ENCODE measurements around the gene ISOC2.
"Not testable (repeated sequence)": the region's sequence is repeated elsewhere in the genome, so short reads cannot be mapped to it uniquely, and the experiment has no call there.

The ISOC2 gene

GRCh38 chr19:55497763-55498162 lies 36.3 kb upstream of the ISOC2 start:
- DNase-seq (ENCODE audit: low read depth, low spot score), result no peak
- H3K36me3 ChIP-seq (ENCODE audit: control insufficient read depth, insufficient read depth, low read length), result no peaks in the 10 kb centered on the region
- no peaks in the 10 kb centered on the region; the same call in 1 of the 2 replicates for H3K27me3 ChIP-seq (ENCODE audit: control insufficient read depth, insufficient read depth, low read length)
- WGBS (ENCODE audit: insufficient coverage, insufficient read length), result no CpG with 5 or more reads among the region's 13 CpGs
- H3K4me3 ChIP-seq (ENCODE audit: low read length), result no peak overlapping the region
- no peaks in the 10 kb centered on the region; the same call in 1 of the 2 replicates for H3K4me1 ChIP-seq (ENCODE audit: control insufficient read depth, insufficient read depth, low read length)
- H3K27ac ChIP-seq (ENCODE audit: low read length), result no peak overlapping the region
- no peaks in the 10 kb centered on the region for H3K9me3 ChIP-seq (ENCODE audit: control insufficient read depth, insufficient read depth, low read length)

GRCh38 chr19:55496820-55497219 lies 35.4 kb upstream of the ISOC2 start:
- not testable (repeated sequence) for DNase-seq (ENCODE audit: low read depth, low spot score); H3K4me1 ChIP-seq (ENCODE audit: control insufficient read depth, insufficient read depth, low read length); H3K27me3 ChIP-seq (ENCODE audit: control insufficient read depth, insufficient read depth, low read length); H3K27ac ChIP-seq (ENCODE audit: low read length); H3K4me3 ChIP-seq (ENCODE audit: low read length); H3K9me3 ChIP-seq (ENCODE audit: control insufficient read depth, insufficient read depth, low read length); H3K36me3 ChIP-seq (ENCODE audit: control insufficient read depth, insufficient read depth, low read length)
- WGBS (ENCODE audit: insufficient coverage, insufficient read length), result no CpG with 5 or more reads among the region's 10 CpGs

GRCh38 chr19:55495646-55496349 lies 34.4 kb upstream of the ISOC2 start:
- no peaks in the 10 kb centered on the region for H3K9me3 ChIP-seq (ENCODE audit: control insufficient read depth, insufficient read depth, low read length)
- WGBS (ENCODE audit: insufficient coverage, insufficient read length), result no CpG with 5 or more reads among the region's 11 CpGs
- no peaks in the 10 kb centered on the region for H3K36me3 ChIP-seq (ENCODE audit: control insufficient read depth, insufficient read depth, low read length)
- no peak for DNase-seq (ENCODE audit: low read depth, low spot score)
- no peak overlapping the region for H3K27ac ChIP-seq (ENCODE audit: low read length)
- H3K4me1 ChIP-seq (ENCODE audit: control insufficient read depth, insufficient read depth, low read length), result no peaks in the 10 kb centered on the region; the same call in 1 of the 2 replicates
- H3K27me3 ChIP-seq (ENCODE audit: control insufficient read depth, insufficient read depth, low read length), result no peaks in the 10 kb centered on the region
- H3K4me3 ChIP-seq (ENCODE audit: low read length), result no peak overlapping the region

- peaks cover 5% of the 10 kb centered on the region for H3K4me1 ChIP-seq (ENCODE audit: control insufficient read depth, insufficient read depth, low read length)
- WGBS (ENCODE audit: insufficient coverage, insufficient read length), result no CpG with 5 or more reads among the region's 22 CpGs
Observed at GRCh38 chr19:55494172-55494761, 32.8 kb upstream of the ISOC2 start.

GRCh38 chr19:55493645-55494171 lies 32.3 kb upstream of the ISOC2 start:
- WGBS (ENCODE audit: insufficient coverage, insufficient read length), result no CpG with 5 or more reads among the region's 38 CpGs
- DNase-seq (ENCODE audit: low read depth, low spot score), result no peak
- Histone ChIP-seq H3K9me3 (ENCODE audit: control insufficient read depth, insufficient read depth, low read length) (no peaks in the 10 kb centered on the region), H3K36me3 (ENCODE audit: control insufficient read depth, insufficient read depth, low read length) (no peaks in the 10 kb centered on the region; the same call in 1 of the 2 replicates), H3K4me1 (ENCODE audit: control insufficient read depth, insufficient read depth, low read length) (peaks cover 7% of the 10 kb centered on the region), H3K4me3 (ENCODE audit: low read length) (no peak overlapping the region), H3K27me3 (ENCODE audit: control insufficient read depth, insufficient read depth, low read length) (no peaks in the 10 kb centered on the region), H3K27ac (ENCODE audit: low read length) (no peak overlapping the region)

More at GRCh38 chr19:55494172-55494761, 32.8 kb upstream of the ISOC2 start:
- Histone ChIP-seq H3K27me3 (ENCODE audit: control insufficient read depth, insufficient read depth, low read length) (no peaks in the 10 kb centered on the region), H3K9me3 (ENCODE audit: control insufficient read depth, insufficient read depth, low read length) (no peaks in the 10 kb centered on the region), H3K4me3 (ENCODE audit: low read length) (no peak overlapping the region), H3K27ac (ENCODE audit: low read length) (no peak overlapping the region), H3K36me3 (ENCODE audit: control insufficient read depth, insufficient read depth, low read length) (no peaks in the 10 kb centered on the region; the same call in 1 of the 2 replicates)
- no peak for DNase-seq (ENCODE audit: low read depth, low spot score)

- Histone ChIP-seq H3K36me3 (ENCODE audit: control insufficient read depth, insufficient read depth, low read length) (no peaks in the 10 kb centered on the region; the same call in 1 of the 2 replicates), H3K9me3 (ENCODE audit: control insufficient read depth, insufficient read depth, low read length) (no peaks in the 10 kb centered on the region), H3K4me3 (ENCODE audit: low read length) (no peak overlapping the region), H3K27me3 (ENCODE audit: control insufficient read depth, insufficient read depth, low read length) (no peaks in the 10 kb centered on the region), H3K4me1 (ENCODE audit: control insufficient read depth, insufficient read depth, low read length) (peaks cover 7% of the 10 kb centered on the region), H3K27ac (ENCODE audit: low read length) (no peak overlapping the region)
- no CpG with 5 or more reads among the region's 18 CpGs for WGBS (ENCODE audit: insufficient coverage, insufficient read length)
- DNase-seq (ENCODE audit: low read depth, low spot score), result no peak
Observed at GRCh38 chr19:55493052-55493644, 31.7 kb upstream of the ISOC2 start.

- WGBS (ENCODE audit: insufficient coverage, insufficient read length), result no CpG with 5 or more reads among the region's 12 CpGs
- H3K27me3 ChIP-seq (ENCODE audit: control insufficient read depth, insufficient read depth, low read length), result no peaks in the 10 kb centered on the region
- no peak for DNase-seq (ENCODE audit: low read depth, low spot score)
Observed at GRCh38 chr19:55492362-55492944, 31.0 kb upstream of the ISOC2 start.

GRCh38 chr19:55491546-55492360 lies 30.3 kb upstream of the ISOC2 start:
- Histone ChIP-seq H3K4me3 (ENCODE audit: low read length) (no peak overlapping the region), H3K27ac (ENCODE audit: low read length) (no peak overlapping the region), H3K9me3 (ENCODE audit: control insufficient read depth, insufficient read depth, low read length) (no peaks in the 10 kb centered on the region), H3K4me1 (ENCODE audit: control insufficient read depth, insufficient read depth, low read length) (peaks cover 10% of the 10 kb centered on the region), H3K36me3 (ENCODE audit: control insufficient read depth, insufficient read depth, low read length) (no peaks in the 10 kb centered on the region; the same call in 1 of the 2 replicates), H3K27me3 (ENCODE audit: control insufficient read depth, insufficient read depth, low read length) (no peaks in the 10 kb centered on the region)
- WGBS (ENCODE audit: insufficient coverage, insufficient read length), result no CpG with 5 or more reads among the region's 24 CpGs
- DNase-seq (ENCODE audit: low read depth, low spot score), result no peak

More at GRCh38 chr19:55492362-55492944, 31.0 kb upstream of the ISOC2 start:
- Histone ChIP-seq H3K36me3 (ENCODE audit: control insufficient read depth, insufficient read depth, low read length) (no peaks in the 10 kb centered on the region; the same call in 1 of the 2 replicates), H3K9me3 (ENCODE audit: control insufficient read depth, insufficient read depth, low read length) (no peaks in the 10 kb centered on the region), H3K27ac (ENCODE audit: low read length) (no peak overlapping the region), H3K4me3 (ENCODE audit: low read length) (no peak overlapping the region), H3K4me1 (ENCODE audit: control insufficient read depth, insufficient read depth, low read length) (peaks cover 10% of the 10 kb centered on the region)

GRCh38 chr19:55490478-55491432 lies 29.3 kb upstream of the ISOC2 start:
- no peaks in the 10 kb centered on the region for H3K9me3 ChIP-seq (ENCODE audit: control insufficient read depth, insufficient read depth, low read length)
- no peaks in the 10 kb centered on the region for H3K27me3 ChIP-seq (ENCODE audit: control insufficient read depth, insufficient read depth, low read length)
- no peak for DNase-seq (ENCODE audit: low read depth, low spot score)
- H3K4me3 ChIP-seq (ENCODE audit: low read length), result no peak overlapping the region
- H3K36me3 ChIP-seq (ENCODE audit: control insufficient read depth, insufficient read depth, low read length), result no peaks in the 10 kb centered on the region; the same call in 1 of the 2 replicates
- H3K27ac ChIP-seq (ENCODE audit: low read length), result no peak overlapping the region
- WGBS (ENCODE audit: insufficient coverage, insufficient read length), result no CpG with 5 or more reads among the region's 52 CpGs
- H3K4me1 ChIP-seq (ENCODE audit: control insufficient read depth, insufficient read depth, low read length), result peaks cover 12% of the 10 kb centered on the region

Measured in iPS DF 6.9 (cell line).